ENCODE results near the gene RBM7. TPM values are rescaled to one million over a fixed set of nuclear protein-coding genes. Genes with fewer than 3 reads are reported as not detected.

Gene RBM7
- polyA plus RNA-seq, 1 donor from 2014 or later = 34.9 TPM

GRCh38 chr11:114448749-114449482 lies 48.5 kb downstream of the RBM7 start:
- Mint-ChIP-seq H3K27ac (no peak overlapping the region), H3K4me1 (peaks cover 0 to 3% (median 0%) of the 10 kb centered on the region in 3 donors), H3K4me3 (no peak overlapping the region), H3K36me3 (peaks cover 10% of the 10 kb centered on the region), H3K27me3 (no peaks in the 10 kb centered on the region), H3K9me3 (peaks cover 0 to 3% (median 0%) of the 10 kb centered on the region in 3 donors)

DNA sequence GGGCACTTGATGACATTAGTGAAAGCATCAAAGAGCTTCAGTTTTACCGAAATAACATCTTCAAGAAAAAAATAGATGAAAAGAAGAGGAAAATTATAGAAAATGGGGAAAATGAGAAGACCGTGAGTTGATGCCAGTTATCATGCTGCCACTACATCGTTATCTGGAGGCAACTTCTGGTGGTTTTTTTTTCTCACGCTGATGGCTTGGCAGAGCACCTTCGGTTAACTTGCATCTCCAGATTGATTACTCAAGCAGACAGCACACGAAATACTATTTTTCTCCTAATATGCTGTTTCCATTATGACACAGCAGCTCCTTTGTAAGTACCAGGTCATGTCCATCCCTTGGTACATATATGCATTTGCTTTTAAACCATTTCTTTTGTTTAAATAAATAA lies 49.4 kb downstream of the RBM7 start:
- H3K27ac Mint-ChIP-seq = no peak overlapping the region
- peaks cover 10% of the 10 kb centered on the region for H3K36me3 Mint-ChIP-seq

DNA sequence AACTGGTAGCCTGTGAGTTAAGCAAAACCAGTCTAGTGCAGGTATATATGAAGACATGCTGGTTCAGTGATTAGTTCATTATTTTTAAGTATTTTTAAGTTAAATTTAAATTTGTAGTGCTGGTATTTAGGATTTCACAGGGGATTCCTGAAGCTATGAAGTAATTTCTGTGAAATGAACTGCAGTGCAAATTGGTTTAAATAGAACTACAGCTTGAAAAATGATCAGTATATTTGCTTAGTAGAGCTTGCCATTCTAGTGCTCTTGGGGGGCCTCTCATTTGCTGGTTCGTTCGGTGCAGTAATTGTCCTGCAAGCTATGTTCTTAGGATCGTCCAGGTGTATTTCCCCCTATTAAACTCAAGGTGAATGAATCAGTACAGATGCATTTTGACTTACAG lies 51.9 kb downstream of the RBM7 start:
- H3K9me3 Mint-ChIP-seq = no peaks in the 10 kb centered on the region
- H3K4me1 Mint-ChIP-seq = peaks cover 0 to 1% (median 0%) of the 10 kb centered on the region in 3 donors
- no peak overlapping the region for H3K27ac Mint-ChIP-seq
- H3K36me3 Mint-ChIP-seq = peaks cover 6% of the 10 kb centered on the region
- H3K27me3 Mint-ChIP-seq = no peaks in the 10 kb centered on the region
- H3K4me3 Mint-ChIP-seq = no peak overlapping the region

More for the DNA sequence above, 49.4 kb downstream of the RBM7 start:
- Mint-ChIP-seq H3K27me3 (no peaks in the 10 kb centered on the region), H3K9me3 (peaks cover 0 to 3% (median 0%) of the 10 kb centered on the region in 3 donors), H3K4me1 (peaks cover 0 to 3% (median 0%) of the 10 kb centered on the region in 3 donors), H3K4me3 (no peak overlapping the region)

Other genes starting within 250 kb of the RBM7 start
- gene NNMT, start 104.3 kb upstream of the RBM7 start, polyA plus RNA-seq = not detected
- gene C11orf71, start 155 bp upstream of the RBM7 start, polyA plus RNA-seq = 9.0 TPM
- gene REXO2, start 38.8 kb downstream of the RBM7 start, polyA plus RNA-seq = 34.0 TPM
- not detected for gene NXPE1, start 159.2 kb downstream of the RBM7 start, polyA plus RNA-seq
- gene NXPE4, start 195.1 kb downstream of the RBM7 start, polyA plus RNA-seq = not detected

Measured in IgD-negative memory B cell (primary cell).